ENCODE data around the gene PAX5.

PAX5 gene

GRCh38 chr9:37038302-37038942, 4.4 kb upstream of the PAX5 start:
- Histone ChIP-seq H3K4me3 (no peak overlapping the region), H3K27ac (no peak overlapping the region)

DNA sequence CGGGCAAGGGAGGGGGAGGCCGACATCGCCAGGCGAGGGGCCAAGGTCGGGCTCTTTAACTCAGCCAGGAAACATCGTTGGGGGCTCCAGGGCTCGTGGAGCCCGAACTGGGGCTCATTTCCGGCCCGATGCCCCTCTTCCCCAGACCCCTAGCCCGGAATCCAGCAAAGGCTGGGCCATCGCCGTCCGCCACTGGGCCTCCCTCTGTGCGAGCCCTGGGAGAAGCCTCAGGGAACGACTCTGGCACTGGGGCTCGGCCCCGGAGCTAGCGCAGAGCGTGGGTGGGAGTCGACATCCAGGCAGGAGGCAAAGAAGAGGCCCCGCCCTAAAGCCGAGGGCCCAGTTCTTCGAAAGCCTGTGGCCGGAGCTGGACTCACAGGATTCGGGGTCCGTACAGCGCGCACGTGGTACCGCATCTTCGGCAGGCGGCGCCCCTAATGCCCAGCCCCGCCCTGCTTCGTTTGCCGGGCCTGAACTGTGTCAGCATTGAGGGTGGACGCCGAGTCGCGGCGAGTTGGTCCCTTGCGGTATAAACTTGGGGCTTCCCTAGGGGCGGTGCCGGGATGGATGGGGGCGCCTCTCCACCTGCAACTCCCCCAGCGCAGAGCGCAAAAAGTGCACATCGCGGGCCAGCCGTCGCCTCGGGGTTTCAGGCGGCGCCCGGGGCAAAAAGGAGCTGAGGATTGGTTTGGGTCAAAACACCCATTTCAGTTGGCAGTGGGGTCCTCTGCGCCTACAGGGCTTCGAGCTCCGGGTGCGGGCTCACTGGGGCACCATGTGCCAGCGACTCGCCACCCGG, 3.6 kb upstream of the PAX5 start:
- H3K27ac ChIP-seq: peak overlapping the region in 2 of 21 experiments; percentile 27 to 80
- H3K4me3 ChIP-seq: peak overlapping the region; percentile 33 to 49 (median 38)

DNA sequence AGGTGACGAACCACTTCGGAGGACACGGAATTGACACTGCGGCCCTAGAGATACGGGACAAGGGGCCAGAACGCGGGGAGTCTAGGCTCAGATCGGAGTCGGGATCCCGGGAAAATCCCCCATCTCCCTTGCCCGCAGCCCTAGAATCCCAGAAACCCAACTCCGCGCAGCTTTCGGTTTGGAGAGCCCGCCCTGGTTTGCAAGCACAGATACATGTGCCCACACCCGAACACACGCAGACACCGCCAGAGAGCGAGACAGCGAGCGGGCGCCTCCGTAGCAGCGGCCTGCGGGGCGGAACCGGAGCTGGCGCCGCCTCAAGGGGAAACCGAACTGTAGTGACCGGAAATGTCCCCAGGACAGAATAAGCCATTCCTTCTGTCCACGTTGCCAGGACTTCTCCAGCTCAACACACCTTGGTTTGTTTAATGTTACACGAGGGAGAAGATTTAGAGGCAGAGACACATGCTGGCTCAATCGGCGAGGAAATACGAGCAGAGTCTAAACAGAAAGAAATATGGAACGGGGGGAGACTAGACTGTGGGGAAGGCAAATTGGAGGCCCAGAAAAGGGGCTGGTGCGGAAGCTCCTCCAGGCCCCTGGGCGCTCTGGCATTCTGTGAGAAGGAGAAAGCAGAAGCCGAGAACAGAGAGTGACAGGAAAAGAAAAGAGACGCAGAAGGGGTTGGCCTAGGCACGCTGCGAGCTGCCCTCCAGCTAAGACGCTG, 2.9 kb upstream of the PAX5 start:
- peak overlapping the region in 3 of 21 experiments; percentile 27 to 80 (median 31) for H3K27ac ChIP-seq
- H3K4me3 ChIP-seq: peak overlapping the region; percentile 33 to 49 (median 38)

DNA sequence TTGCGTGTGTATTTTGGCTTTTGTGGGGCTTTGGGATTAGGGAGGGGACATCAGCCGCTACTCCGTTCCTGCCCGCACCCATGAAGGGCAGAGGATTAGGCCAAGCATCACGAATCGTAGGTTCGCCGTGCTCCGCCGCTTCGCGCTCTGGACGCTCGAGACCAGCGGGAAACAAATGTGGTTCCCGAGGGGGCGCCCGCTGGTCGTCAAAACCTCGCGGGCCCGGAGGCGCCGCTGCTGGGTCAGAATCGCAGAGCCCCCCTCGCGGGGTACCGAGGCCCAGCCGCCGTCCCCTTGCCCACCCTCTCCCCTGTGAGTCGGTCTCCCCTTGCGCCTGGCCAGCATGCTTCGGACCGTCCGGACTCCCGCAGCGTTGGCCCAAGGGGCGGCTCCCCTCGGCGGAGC, 2.3 kb upstream of the PAX5 start:
- H3K27ac ChIP-seq: peak overlapping the region in 2 of 21 experiments; percentile 31 to 80
- H3K4me3 ChIP-seq: peak overlapping the region; percentile 33 to 49 (median 38)

GRCh38 chr9:37035648-37036370, 1.7 kb upstream of the PAX5 start:
- Histone ChIP-seq H3K27ac (peak overlapping the region in 2 of 21 experiments; percentile 31 to 80), H3K4me3 (peak overlapping the region in 3 of 7 experiments; percentile 36 to 49 (median 47))

GRCh38 chr9:37034938-37035647, 1.0 kb upstream of the PAX5 start:
- peak overlapping the region in 1 of 7 experiments; percentile 3 for H3K4me3 ChIP-seq
- peak overlapping the region in 2 of 21 experiments; percentile 31 to 80 for H3K27ac ChIP-seq

- Histone ChIP-seq H3K4me3 (peak overlapping the region in 4 of 7 experiments; percentile 9 to 27 (median 14)), H3K27ac (peak overlapping the region in 1 of 21 experiments; percentile 80)
Measured at GRCh38 chr9:37034305-37034937, 353 bp upstream of the PAX5 start.

GRCh38 chr9:37033141-37033540, 927 bp downstream of the PAX5 start:
- Histone ChIP-seq H3K4me3 (no peak overlapping the region), H3K27ac (no peak overlapping the region)

DNA sequence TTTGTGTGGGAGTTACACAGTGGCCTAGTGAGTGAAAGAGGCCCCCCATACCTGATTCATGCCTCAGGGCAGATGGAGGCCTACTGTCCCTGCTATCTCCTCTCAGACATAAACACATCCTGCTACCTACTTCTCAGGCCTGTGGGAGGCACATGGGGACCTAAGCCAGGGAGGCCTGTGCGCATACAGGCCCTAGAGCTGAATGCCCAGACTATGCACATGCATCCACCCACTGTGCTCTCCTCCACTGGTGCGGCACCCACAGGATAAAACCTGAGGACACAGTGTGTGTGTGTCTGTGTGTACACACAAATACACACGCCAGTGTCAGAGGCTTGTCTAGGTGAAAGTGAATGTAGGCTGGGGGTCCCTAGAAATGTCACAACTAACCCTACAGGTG, 1.4 kb downstream of the PAX5 start:
- no peak overlapping the region for H3K27ac ChIP-seq
- no peak overlapping the region for H3K4me3 ChIP-seq

DNA sequence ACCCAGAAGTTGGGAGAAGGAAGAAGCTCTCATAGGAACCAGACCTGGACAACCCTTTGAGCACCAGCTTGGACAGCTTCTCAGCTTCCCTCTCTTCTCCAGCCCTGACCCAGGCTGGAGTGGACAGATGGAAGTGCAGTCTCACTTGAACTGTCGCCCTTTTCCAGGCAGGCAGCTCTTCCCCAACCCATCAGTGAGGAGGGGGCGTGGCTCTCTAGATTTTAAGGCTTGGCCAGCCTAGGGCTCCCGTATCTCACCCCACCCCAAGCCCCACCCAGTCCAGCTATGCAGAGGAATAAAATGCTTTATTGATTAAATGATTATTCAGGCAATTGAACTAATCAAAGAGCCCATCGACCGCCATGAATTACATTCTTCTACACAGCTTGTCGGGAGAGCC, 2.2 kb downstream of the PAX5 start:
- no peak overlapping the region for H3K4me3 ChIP-seq
- H3K27ac ChIP-seq: no peak overlapping the region

GRCh38 chr9:37031081-37031480, 3.0 kb downstream of the PAX5 start:
- Histone ChIP-seq H3K27ac (no peak overlapping the region), H3K4me3 (no peak overlapping the region)

GRCh38 chr9:37030611-37030939, 3.5 kb downstream of the PAX5 start:
- H3K27ac ChIP-seq: no peak overlapping the region

GRCh38 chr9:37029776-37030610, 4.1 kb downstream of the PAX5 start:
- Histone ChIP-seq H3K27ac (no peak overlapping the region), H3K4me3 (no peak overlapping the region)

More at GRCh38 chr9:37030611-37030939, 3.5 kb downstream of the PAX5 start:
- no peak overlapping the region for H3K4me3 ChIP-seq

DNA sequence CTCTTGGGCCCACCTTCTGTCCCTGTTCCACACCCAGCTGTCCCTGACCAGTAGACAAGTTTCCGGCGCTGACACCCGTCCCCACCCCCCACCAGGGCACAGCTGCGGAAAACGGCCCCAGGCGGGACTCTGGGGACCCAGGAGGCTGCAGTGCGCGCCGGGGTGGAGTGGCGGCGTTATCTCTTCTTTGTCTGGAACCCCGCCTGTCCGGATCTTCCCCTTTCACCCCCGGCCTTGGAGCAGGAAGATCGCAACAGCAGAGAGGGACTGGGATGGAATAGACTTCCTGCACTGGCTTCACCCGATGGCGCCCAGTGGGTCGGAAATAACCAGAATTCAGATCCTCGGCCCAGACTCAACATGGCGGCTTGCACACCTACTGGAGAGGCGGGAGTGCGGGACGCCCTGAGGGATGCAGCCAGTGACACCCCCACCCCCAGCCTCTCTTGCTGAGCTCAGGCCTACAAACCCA, 4.7 kb downstream of the PAX5 start:
- Histone ChIP-seq H3K27ac (no peak overlapping the region), H3K4me3 (no peak overlapping the region)

DNA sequence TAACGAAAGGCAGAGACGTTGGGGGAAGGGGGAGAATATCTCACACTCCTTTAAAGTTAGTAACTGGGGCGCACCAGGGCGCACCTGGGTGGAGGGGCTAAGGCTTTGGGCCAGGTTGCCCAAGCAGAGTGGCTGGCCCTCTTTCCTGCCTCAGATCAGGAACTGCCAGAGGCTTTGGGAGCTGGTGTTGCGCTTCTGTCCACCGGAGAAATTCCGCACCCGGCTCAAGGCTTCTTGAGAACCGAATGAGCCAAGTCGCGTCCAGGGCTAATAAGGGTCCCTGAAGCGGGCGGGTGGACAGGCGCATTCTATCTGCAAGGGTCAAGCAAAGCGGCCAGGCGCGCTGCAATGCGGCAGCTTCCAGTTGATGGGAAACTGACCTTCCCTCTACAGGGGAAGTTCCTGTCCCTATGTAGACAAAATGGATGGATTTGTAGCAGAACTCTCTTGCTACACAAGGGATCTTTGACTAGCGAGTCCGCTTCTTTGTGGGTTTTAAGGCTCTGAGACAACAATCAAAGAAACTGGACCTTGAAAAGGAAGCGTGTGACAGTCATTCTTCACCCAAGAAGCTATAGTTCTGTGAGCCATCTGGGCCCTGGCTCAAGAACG, 5.5 kb downstream of the PAX5 start:
- Histone ChIP-seq H3K4me3 (no peak overlapping the region), H3K27ac (no peak overlapping the region)

DNA sequence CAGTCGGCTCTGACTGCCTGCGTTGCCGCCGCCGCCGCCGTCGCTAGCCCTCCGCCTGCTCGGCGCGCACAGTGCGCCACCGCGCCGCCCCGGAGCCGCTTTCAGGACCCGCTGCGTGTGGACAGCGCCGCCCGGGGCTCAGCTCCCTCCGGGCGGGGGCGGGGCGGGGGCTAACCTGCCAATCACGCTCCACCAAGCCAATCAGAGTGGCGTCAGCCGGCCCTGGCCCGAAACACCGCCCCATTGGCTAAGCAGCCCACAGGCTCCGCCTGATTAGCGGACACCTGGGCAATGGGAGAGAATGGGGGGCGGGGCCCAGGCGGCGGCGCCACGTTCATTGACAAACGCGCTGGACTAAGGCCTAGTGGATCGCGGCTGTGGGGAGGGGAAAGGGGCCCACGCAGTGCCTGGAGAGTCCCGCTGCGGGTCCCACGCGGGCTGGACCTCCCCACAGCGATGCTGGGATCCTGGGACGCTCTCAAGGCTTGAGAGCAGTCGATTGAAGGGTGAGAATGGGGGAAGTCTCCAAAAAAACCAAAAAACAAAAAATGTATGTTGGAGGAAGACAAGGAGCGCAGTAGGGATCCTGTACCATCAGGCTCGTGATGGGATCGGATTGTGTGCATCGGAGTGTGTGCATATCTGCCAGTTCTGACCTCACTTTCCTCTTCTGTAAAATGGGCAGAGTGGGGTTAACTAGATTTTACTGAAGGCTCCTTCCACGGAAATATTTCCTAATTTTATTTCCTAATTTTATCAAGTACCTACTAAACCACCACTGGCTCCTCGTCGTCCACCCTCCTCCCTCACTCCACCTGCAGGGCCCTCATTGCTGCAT, 6.3 kb downstream of the PAX5 start:
- H3K4me3 ChIP-seq: peak overlapping the region in 5 of 7 experiments; percentile 0 to 35 (median 18)
- no peak overlapping the region for H3K27ac ChIP-seq
